Mucosa of stomach (tissue), 1 donor: Measurements from ENCODE around the gene SPINK7.

Source experiments
- H3K27me3 ChIP-seq: one replicate; pipeline ENCODE4 v1.7.0; 2013; ENCODE audit warnings: mild to moderate bottlenecking, low read length; ENCODE audit not compliant: control insufficient read depth, insufficient read depth
- H3K36me3 ChIP-seq: one replicate; pipeline ENCODE4 v1.7.0; 2013; ENCODE audit warnings: low read length; ENCODE audit not compliant: control insufficient read depth, insufficient read depth
- H3K4me1 ChIP-seq: one replicate; pipeline ENCODE4 v1.7.0; 2013; ENCODE audit warnings: mild to moderate bottlenecking, low read length; ENCODE audit not compliant: control insufficient read depth, insufficient read depth
- H3K4me3 ChIP-seq: one replicate; pipeline ENCODE4 v1.7.0; 2013; ENCODE audit warnings: low read length
- H3K9ac ChIP-seq: one replicate; pipeline ENCODE4 v1.7.0; 2013; ENCODE audit warnings: mild to moderate bottlenecking, low read length, moderate library complexity
- H3K9me3 ChIP-seq: one replicate; pipeline ENCODE4 v1.7.0; 2013; ENCODE audit warnings: mild to moderate bottlenecking, low read length, moderate library complexity; ENCODE audit not compliant: control insufficient read depth
- donor health status: Pancreatic carcinoma.

SPINK7 gene

DNA sequence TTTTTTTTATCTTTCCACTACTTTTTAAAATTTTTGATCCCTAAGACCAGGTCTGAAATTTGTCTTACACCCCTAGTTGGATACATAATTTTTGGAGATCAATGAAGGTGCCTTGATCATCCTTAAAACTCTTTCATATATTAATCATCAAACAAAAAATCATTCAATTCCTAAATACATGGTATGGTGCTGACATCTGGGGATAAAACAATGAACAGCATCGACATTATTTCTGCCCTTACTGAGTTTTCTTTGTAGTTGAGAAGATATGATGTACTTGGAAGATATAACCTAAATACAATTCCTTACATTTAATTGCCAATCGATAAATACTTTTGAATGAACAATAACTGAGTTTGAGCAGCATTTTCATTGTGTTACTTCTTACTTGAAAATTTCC is 41.4 kb downstream of the SPINK7 start:
- Histone ChIP-seq H3K9me3 (no peaks in the 10 kb centered on the region), H3K27me3 (no peaks in the 10 kb centered on the region), H3K9ac (no peak overlapping the region), H3K4me3 (no peak overlapping the region), H3K36me3 (no peaks in the 10 kb centered on the region), H3K4me1 (no peaks in the 10 kb centered on the region)

DNA sequence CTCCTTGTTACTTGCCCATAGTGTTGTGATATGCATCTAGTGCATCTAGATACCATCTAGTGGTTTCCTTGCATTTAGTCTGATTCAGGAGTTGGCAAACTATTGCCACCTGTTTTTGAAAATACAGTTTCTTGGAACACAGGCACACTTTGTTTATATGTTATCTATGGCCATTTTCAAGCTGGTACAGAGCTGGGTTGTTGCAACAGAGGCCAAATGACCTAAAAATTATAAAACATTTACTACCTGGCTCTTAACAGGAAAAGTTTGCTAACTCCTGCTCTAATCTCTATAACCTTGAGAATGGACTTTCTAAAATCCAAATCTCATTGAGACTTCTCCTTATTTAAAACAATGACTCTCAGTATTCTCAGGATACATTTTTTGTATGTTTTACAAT is 52.1 kb downstream of the SPINK7 start:
- Histone ChIP-seq H3K4me3 (no peak overlapping the region), H3K4me1 (no peaks in the 10 kb centered on the region), H3K27me3 (no peaks in the 10 kb centered on the region), H3K36me3 (no peaks in the 10 kb centered on the region), H3K9ac (no peak overlapping the region), H3K9me3 (no peaks in the 10 kb centered on the region)
